ENCODE results near the gene SUPT7L. TPM values are rescaled to one million over a fixed set of nuclear protein-coding genes. Genes with fewer than 3 reads are reported as not detected.

SUPT7L gene, protein sequence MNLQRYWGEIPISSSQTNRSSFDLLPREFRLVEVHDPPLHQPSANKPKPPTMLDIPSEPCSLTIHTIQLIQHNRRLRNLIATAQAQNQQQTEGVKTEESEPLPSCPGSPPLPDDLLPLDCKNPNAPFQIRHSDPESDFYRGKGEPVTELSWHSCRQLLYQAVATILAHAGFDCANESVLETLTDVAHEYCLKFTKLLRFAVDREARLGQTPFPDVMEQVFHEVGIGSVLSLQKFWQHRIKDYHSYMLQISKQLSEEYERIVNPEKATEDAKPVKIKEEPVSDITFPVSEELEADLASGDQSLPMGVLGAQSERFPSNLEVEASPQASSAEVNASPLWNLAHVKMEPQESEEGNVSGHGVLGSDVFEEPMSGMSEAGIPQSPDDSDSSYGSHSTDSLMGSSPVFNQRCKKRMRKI
- 19.8 and 26.4 TPM in 2 replicates for total RNA-seq (2014; rRNA removed)
- 20.2 TPM for polyA plus RNA-seq (2012)

- DNase-seq (ENCODE audit: low read depth): peak; percentile 83
Observed at GRCh38 chr2:27663285-27664153, at the start of gene SUPT7L, which contains the start of gene SLC4A1AP. Gene SUPT7L, minus strand, starts transcription at chr2:27663614. Its CDS starts 1,422 bp downstream, at chr2:27662192. Gene SLC4A1AP, plus strand, starts transcription at chr2:27663889. Its CDS starts 26 bp downstream, at chr2:27663915.

GRCh38 chr2:27713201-27713600 is 49.8 kb upstream of the SUPT7L start:
- no peak for DNase-seq (ENCODE audit: low read depth)

GRCh38 chr2:27712522-27712921 is 49.1 kb upstream of the SUPT7L start:
- no peak for DNase-seq (ENCODE audit: low read depth)

GRCh38 chr2:27711804-27712203 is 48.4 kb upstream of the SUPT7L start:
- no peak for DNase-seq (ENCODE audit: low read depth)

GRCh38 chr2:27710640-27711430 is 47.4 kb upstream of the SUPT7L start:
- no peak for DNase-seq (ENCODE audit: low read depth)

GRCh38 chr2:27709960-27710575 is 46.7 kb upstream of the SUPT7L start:
- no peak for DNase-seq (ENCODE audit: low read depth)

DNA sequence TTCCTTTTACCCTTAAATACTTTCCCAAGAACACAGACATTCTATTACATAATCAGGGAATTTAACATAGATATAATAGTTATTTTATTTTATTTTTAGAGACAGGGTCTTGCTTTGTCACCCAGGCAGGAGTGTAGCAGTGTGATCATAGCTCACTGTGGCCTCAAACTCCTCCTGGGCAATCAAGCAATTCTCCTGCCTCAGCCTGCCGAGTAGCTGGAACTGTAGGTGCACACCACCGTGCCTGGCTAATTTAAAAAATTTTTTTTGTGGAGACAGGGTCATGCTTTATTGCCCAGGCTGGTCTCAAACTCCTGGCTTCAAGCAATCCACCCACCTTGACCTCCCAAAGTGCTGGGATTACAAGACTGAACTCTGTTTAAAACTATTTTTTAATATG is 45.9 kb upstream of the SUPT7L start:
- no peak for DNase-seq (ENCODE audit: low read depth)

- DNase-seq (ENCODE audit: low read depth): no peak
Observed at GRCh38 chr2:27708666-27709065, 45.3 kb upstream of the SUPT7L start.

GRCh38 chr2:27708257-27708654 is 44.8 kb upstream of the SUPT7L start:
- DNase-seq (ENCODE audit: low read depth): no peak

- peak; percentile 36 for DNase-seq (ENCODE audit: low read depth)
Observed at GRCh38 chr2:27707462-27708256, 44.2 kb upstream of the SUPT7L start.

DNA sequence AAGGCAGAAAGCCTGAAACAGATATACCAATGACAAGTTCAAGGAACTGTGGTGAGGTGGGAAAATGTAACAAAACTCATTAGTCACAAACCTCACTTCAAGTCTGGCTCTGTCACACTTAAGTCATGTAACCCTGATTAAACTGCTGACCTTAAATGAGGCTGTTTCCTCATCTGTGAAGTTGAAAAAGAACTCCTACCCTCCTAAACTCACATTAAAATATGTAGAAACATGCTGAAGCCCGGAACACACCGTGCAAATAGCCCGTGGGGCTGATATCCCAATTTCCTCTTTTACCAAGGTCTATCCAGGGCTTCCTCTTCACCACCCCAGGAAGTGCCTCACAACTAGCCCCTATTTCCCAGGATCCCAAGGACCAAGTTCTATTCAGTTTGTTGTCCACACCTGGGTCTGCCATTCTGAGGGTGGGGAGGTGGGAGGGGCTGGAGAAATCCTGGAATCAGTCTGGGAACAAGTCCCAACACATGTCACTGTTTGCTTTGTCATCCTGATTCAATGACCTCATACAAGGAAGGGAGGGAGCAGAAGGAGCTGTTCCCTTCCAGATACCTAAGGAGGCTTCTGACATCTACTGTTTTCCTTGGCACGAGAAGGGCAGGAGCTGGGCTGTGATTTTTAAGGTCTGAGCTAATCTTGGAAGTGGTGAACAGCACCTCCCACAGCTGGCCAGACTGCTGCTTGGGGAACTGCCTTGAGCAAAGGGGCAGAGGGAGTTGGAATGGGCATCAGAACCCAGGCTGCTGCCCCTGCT is 42.6 kb upstream of the SUPT7L start:
- peak; percentile 94 for DNase-seq (ENCODE audit: low read depth)

GRCh38 chr2:27704342-27704876 is 41.0 kb upstream of the SUPT7L start:
- DNase-seq (ENCODE audit: low read depth): no peak

DNA sequence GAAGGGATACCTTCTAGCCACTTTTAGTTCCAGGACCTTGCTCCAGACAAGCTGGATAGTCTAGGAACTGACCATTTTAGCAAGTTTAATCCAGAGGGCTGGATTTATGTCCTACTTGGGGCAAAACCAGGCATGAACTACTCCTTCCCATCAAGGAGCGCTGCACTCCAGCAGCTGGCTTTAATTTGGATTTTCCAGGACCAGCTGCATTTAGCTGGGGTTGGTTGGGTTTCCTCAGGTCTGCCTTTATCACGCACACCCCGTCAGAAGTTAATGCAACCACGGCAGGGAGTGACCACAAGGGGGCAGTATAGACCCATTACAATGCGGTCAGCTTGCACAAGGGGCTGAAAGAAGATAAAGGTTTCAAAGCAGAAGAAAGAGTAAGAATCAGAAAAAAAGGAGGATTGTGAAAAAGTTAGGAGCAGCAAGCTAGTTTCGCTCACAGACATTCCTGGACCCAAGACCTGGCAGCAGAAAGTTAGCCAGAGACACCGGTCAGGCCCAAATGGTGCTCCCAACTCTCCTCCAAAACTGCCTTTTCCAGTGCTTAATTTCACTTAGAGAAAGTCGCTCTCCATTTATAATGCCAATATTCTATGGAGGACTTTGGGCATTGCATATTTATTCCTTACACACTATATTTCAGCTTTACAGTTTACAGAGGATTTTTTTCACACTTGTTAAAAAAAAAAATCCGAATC is 40.4 kb upstream of the SUPT7L start:
- DNase-seq (ENCODE audit: low read depth): peak; percentile 94

- DNase-seq (ENCODE audit: low read depth): no peak
Observed at GRCh38 chr2:27702302-27702701, 38.9 kb upstream of the SUPT7L start.

GRCh38 chr2:27701676-27702075 is 38.3 kb upstream of the SUPT7L start:
- peak; percentile 94 for DNase-seq (ENCODE audit: low read depth)

GRCh38 chr2:27697660-27698059 is 34.2 kb upstream of the SUPT7L start:
- no peak for DNase-seq (ENCODE audit: low read depth)

GRCh38 chr2:27690052-27690451 is 26.6 kb upstream of the SUPT7L start:
- DNase-seq (ENCODE audit: low read depth): peak; percentile 40

DNA sequence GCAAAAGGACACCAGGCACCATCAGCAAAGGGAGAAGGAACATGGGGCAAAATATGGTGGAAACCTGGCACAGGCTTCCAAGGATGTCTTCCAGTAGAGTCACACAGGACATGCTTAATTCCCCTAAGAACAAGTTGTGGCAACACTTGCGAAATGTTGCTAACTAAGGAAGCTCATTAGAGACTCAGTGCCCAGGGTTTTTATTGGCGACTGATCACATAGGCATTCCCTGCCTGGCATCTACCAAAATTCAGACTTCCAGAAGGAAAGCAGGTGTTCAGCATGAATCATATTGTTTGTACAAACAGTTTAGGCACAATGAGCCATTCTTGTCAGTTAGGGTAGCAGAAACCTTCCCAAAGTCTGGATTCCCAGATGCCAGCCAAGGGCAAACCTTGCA is 26.0 kb upstream of the SUPT7L start:
- peak; percentile 71 for DNase-seq (ENCODE audit: low read depth)

- no peak for DNase-seq (ENCODE audit: low read depth)
Observed at GRCh38 chr2:27687232-27687631, 23.8 kb upstream of the SUPT7L start.

Measured in LHCN-M2 (cell line).